Measurements from ENCODE around the gene VWA8. TPM values are rescaled to one million over a fixed set of nuclear protein-coding genes. Genes with fewer than 3 reads are reported as not detected.

The VWA8 gene
- total RNA-seq, 1 donor = 21.4 TPM

- H3K27ac ChIP-seq (ENCODE audit: low read depth, low read length) = no peak overlapping the region
- peaks cover 15% of the 10 kb centered on the region for H3K27me3 ChIP-seq (ENCODE audit: insufficient read depth, low read length)
- H3K4me1 ChIP-seq (ENCODE audit: insufficient read depth, low read length) = peaks cover 11% of the 10 kb centered on the region
- no peaks in the 10 kb centered on the region for H3K9me3 ChIP-seq (ENCODE audit: low read depth, low read length)
- peak; percentile 76 for DNase-seq (ENCODE audit: insufficient read length, low spot score, missing footprints)
- no peaks in the 10 kb centered on the region for H3K36me3 ChIP-seq (ENCODE audit: insufficient read depth, low read length)
- no peaks in the 10 kb centered on the region for H4K20me1 ChIP-seq (ENCODE audit: insufficient read depth, low read length)
- no peak overlapping the region for H3K4me3 ChIP-seq (ENCODE audit: insufficient read depth, low read length)
- TF ChIP-seq CTCF (IDR thresholded peaks at IDR 0.05; ENCODE audit: extremely low read depth, low read depth, low read length) = no peak
- no peaks in the 10 kb centered on the region for H3K79me2 ChIP-seq (ENCODE audit: insufficient read depth, low read length)
- H2AFZ ChIP-seq (ENCODE audit: low read length) = peak overlapping the region; percentile 57
- peak overlapping the region; percentile 41 for H3K4me2 ChIP-seq (ENCODE audit: insufficient read depth, low read length)
These were observed 440.0 kb downstream of the VWA8 start for GRCh38 chr13:41520660-41521630.

- DNase-seq (ENCODE audit: insufficient read length, low spot score, missing footprints) = no peak
- Histone ChIP-seq H3K4me2 (ENCODE audit: insufficient read depth, low read length) (peak overlapping the region; percentile 41), H3K79me2 (ENCODE audit: insufficient read depth, low read length) (no peaks in the 10 kb centered on the region), H2AFZ (ENCODE audit: low read length) (peak overlapping the region; percentile 57), H3K9me3 (ENCODE audit: low read depth, low read length) (no peaks in the 10 kb centered on the region), H3K36me3 (ENCODE audit: insufficient read depth, low read length) (no peaks in the 10 kb centered on the region), H4K20me1 (ENCODE audit: insufficient read depth, low read length) (no peaks in the 10 kb centered on the region), H3K27ac (ENCODE audit: low read depth, low read length) (no peak overlapping the region), H3K4me3 (ENCODE audit: insufficient read depth, low read length) (no peak overlapping the region), H3K27me3 (ENCODE audit: insufficient read depth, low read length) (peaks cover 15% of the 10 kb centered on the region), H3K4me1 (ENCODE audit: insufficient read depth, low read length) (peaks cover 11% of the 10 kb centered on the region)
- no peak for TF ChIP-seq CTCF (IDR thresholded peaks at IDR 0.05; ENCODE audit: extremely low read depth, low read depth, low read length)
These were observed 440.8 kb downstream of the VWA8 start for GRCh38 chr13:41520016-41520659.

Small RNA genes lying within 50 kb of the gene (small RNA-seq; reads per million reads assigned to genes)
- not detected for gene RN7SL515P
- not detected for gene RNU6-74P
- not detected for gene RPS28P8

Other genes with a start within 250 kb of the VWA8 start
- gene DGKH, start 87.5 kb upstream of the VWA8 start, total RNA-seq = 8.7 and 11.8 TPM in 2 replicates